IMR-90 (cell line): ENCODE measurements around the gene ABCD1. TPM values are rescaled to one million over a fixed set of nuclear protein-coding genes. Genes with fewer than 3 reads are reported as not detected.

Experiments used
- ATAC-seq: fragments of 200-7000 bp; cut with Tn5 transposase; 2 replicates; pipeline ENCODE4 v1.9.1; 2020; ENCODE audit warnings: low read depth, mild to moderate bottlenecking, moderate library complexity
- BruUV-seq: library from RNA; stranded (reverse); fragments of 400-500 nt; replicated peaks from 2 replicates; lab custom pipeline; 2021; lab: Mats Ljungman, UMichigan
- CTCF ChIA-PET: fragments of 300-600 bp; formaldehyde crosslinking; extraction: SDS; loops from one replicate; lab custom pipeline; 2021; ENCODE audit warnings: antibody characterized with exemption; lab: Yijun Ruan, JAX
- POLR2A ChIA-PET: fragments of 300-600 bp; sonication (Branson Sonifier 250); formaldehyde crosslinking; loops from one replicate; lab custom pipeline; 2022; ENCODE audit warnings: antibody characterized with exemption; ENCODE audit not compliant: unreplicated experiment; lab: Charles Lee
- DNase-seq: peaks from one replicate; pipeline ENCODE4 v3.0.0; 2013
- H2AFZ ChIP-seq: replicated peaks from 2 replicates; pipeline ENCODE3; 2013; ENCODE audit warnings: low read length, mild to moderate bottlenecking; ENCODE audit not compliant: poor library complexity
- H2AK5ac ChIP-seq: 2 replicates; pipeline ENCODE4 v1.6.1; 2013; ENCODE audit warnings: low read depth, low read length, inconsistent platforms
- H2AK9ac ChIP-seq: replicated peaks from 2 replicates; pipeline ENCODE3; 2013; ENCODE audit warnings: mild to moderate bottlenecking, low read depth, low read length, moderate library complexity; ENCODE audit not compliant: poor library complexity
- H2BK120ac ChIP-seq: 2 replicates; pipeline ENCODE4 v1.6.1; 2013; ENCODE audit warnings: low read depth, low read length, inconsistent platforms
- H2BK15ac ChIP-seq: 3 replicates; pipeline ENCODE4 v1.6.1; 2013; ENCODE audit warnings: low read depth, low read length, inconsistent platforms
- H2BK20ac ChIP-seq: 2 replicates; pipeline ENCODE4 v1.6.1; 2013; ENCODE audit warnings: low read depth, mild to moderate bottlenecking, inconsistent platforms, low read length, moderate library complexity
- H2BK5ac ChIP-seq: 2 replicates; pipeline ENCODE4 v1.6.1; 2013; ENCODE audit warnings: mild to moderate bottlenecking, low read depth, low read length, inconsistent platforms; ENCODE audit not compliant: poor library complexity, severe bottlenecking
- H3K14ac ChIP-seq: replicated peaks from 2 replicates; pipeline ENCODE4 v1.6.1; 2013; ENCODE audit warnings: low read depth, low read length, inconsistent platforms
- H3K18ac ChIP-seq: 2 replicates; pipeline ENCODE4 v1.6.1; 2013; ENCODE audit warnings: low read depth, low read length, control low read depth
- H3K23ac ChIP-seq: 2 replicates; pipeline ENCODE4 v1.6.1; 2013; ENCODE audit warnings: low read depth, low read length, inconsistent platforms
- H3K27ac ChIP-seq: 2 replicates; pipeline ENCODE4 v1.5.1; 2013; ENCODE audit warnings: mild to moderate bottlenecking, control low read depth, low read length; ENCODE audit not compliant: insufficient read depth
- H3K27me3 ChIP-seq: 2 replicates; pipeline ENCODE4 v1.6.1; 2013; ENCODE audit warnings: low read length; ENCODE audit not compliant: control insufficient read depth, insufficient read depth
- H3K36me3 ChIP-seq: 2 replicates; pipeline ENCODE4 v1.6.1; 2013; ENCODE audit warnings: low read length, mixed read lengths; ENCODE audit not compliant: control insufficient read depth, insufficient read depth
- H3K4ac ChIP-seq: 2 replicates; pipeline ENCODE4 v1.6.1; 2013; ENCODE audit warnings: low read depth, low read length, inconsistent platforms
- H3K4me1 ChIP-seq: 2 replicates; pipeline ENCODE4 v1.6.1; 2013; ENCODE audit warnings: low read length, mixed read lengths; ENCODE audit not compliant: control insufficient read depth, insufficient read depth
- H3K4me2 ChIP-seq: 2 replicates; pipeline ENCODE4 v1.6.1; 2013; ENCODE audit warnings: low read depth, mild to moderate bottlenecking, control low read depth, low read length, moderate library complexity
- H3K4me3 ChIP-seq: 2 replicates; pipeline ENCODE4 v1.5.1; 2013; ENCODE audit warnings: low read depth, mild to moderate bottlenecking, control low read depth, low read length, moderate library complexity; ENCODE audit not compliant: insufficient read depth
- H3K56ac ChIP-seq: 2 replicates; pipeline ENCODE4 v1.6.1; 2013; ENCODE audit warnings: low read length, inconsistent platforms; ENCODE audit not compliant: insufficient read depth; ENCODE audit errors: extremely low read depth
- H3K79me1 ChIP-seq, 2 experiments: 2 replicates each; pipeline ENCODE4 v1.6.1; 2013; ENCODE audit warnings: low read length in 2 of 2, inconsistent platforms in 1 of 2, low read depth in 1 of 2
- H3K9ac ChIP-seq: 2 replicates; pipeline ENCODE4 v1.6.1; 2013; ENCODE audit warnings: low read depth, low read length, control low read depth
- H3K9me1 ChIP-seq: 2 replicates; pipeline ENCODE4 v1.6.1; 2013; ENCODE audit warnings: low read length, inconsistent platforms; ENCODE audit not compliant: insufficient read depth
- H3K9me3 ChIP-seq: 2 replicates; pipeline ENCODE4 v1.6.1; 2013; ENCODE audit warnings: low read length; ENCODE audit not compliant: control insufficient read depth, insufficient read depth
- H4K20me1 ChIP-seq: 2 replicates; pipeline ENCODE4 v1.6.1; 2013; ENCODE audit warnings: low read length, inconsistent platforms; ENCODE audit not compliant: insufficient read depth
- H4K5ac ChIP-seq: 2 replicates; pipeline ENCODE4 v1.6.1; 2013; ENCODE audit warnings: mild to moderate bottlenecking, low read depth, low read length, control low read depth
- H4K8ac ChIP-seq, 2 experiments: 2 replicates each; pipeline ENCODE4 v1.6.1; 2013; ENCODE audit warnings: low read depth in 2 of 2, low read length in 2 of 2, control low read depth in 1 of 2, inconsistent platforms in 1 of 2
- H4K91ac ChIP-seq: 2 replicates; pipeline ENCODE4 v1.6.1; 2013; ENCODE audit warnings: low read depth, low read length, inconsistent platforms; ENCODE audit not compliant: insufficient read depth
- BHLHE40 ChIP-seq: fragments of 150-350 bp; IDR thresholded peaks from 2 replicates; pipeline ENCODE4 v1.6.1; 2016; ENCODE audit warnings: mild to moderate bottlenecking, low read depth, low read length
- CEBPB ChIP-seq: IDR thresholded peaks from 2 replicates; pipeline ENCODE4 v1.6.1; 2012; ENCODE audit warnings: low read depth, low read length, improper control_type of control experiment
- CHD1 ChIP-seq: IDR thresholded peaks from 2 replicates; pipeline ENCODE4 v1.6.1; 2012; ENCODE audit warnings: low read depth, low read length, improper control_type of control experiment
- FOS ChIP-seq: fragments of 150-350 bp; IDR thresholded peaks from 2 replicates; pipeline ENCODE4 v1.6.1; 2016; ENCODE audit warnings: low read depth, low read length
- MAFK ChIP-seq: IDR thresholded peaks from 2 replicates; pipeline ENCODE4 v1.6.1; 2012; ENCODE audit warnings: low read depth, low read length, improper control_type of control experiment
- MAZ ChIP-seq: IDR thresholded peaks from 2 replicates; pipeline ENCODE4 v1.6.1; 2012; ENCODE audit warnings: low read depth, mild to moderate bottlenecking, low read length, improper control_type of control experiment, moderate library complexity, borderline replicate concordance
- MXI1 ChIP-seq: IDR thresholded peaks from 2 replicates; pipeline ENCODE4 v1.6.1; 2012; ENCODE audit warnings: low read depth, mild to moderate bottlenecking, low read length, moderate library complexity, borderline replicate concordance
- POLR2A ChIP-seq: IDR thresholded peaks from 2 replicates; pipeline ENCODE4 v1.6.1; 2012; ENCODE audit warnings: mild to moderate bottlenecking, low read depth, low read length
- RAD21 ChIP-seq: IDR thresholded peaks from 2 replicates; pipeline ENCODE4 v1.6.1; 2012; ENCODE audit warnings: low read length, improper control_type of control experiment
- RCOR1 ChIP-seq: IDR thresholded peaks from 2 replicates; pipeline ENCODE4 v1.6.1; 2012; ENCODE audit warnings: mild to moderate bottlenecking, low read length, improper control_type of control experiment; ENCODE audit not compliant: insufficient replicate concordance
- RFX5 ChIP-seq: IDR thresholded peaks from 2 replicates; pipeline ENCODE4 v1.8.0; 2012; ENCODE audit warnings: low read depth, mild to moderate bottlenecking, low read length, moderate library complexity
- SMC3 ChIP-seq: fragments of 150-350 bp; IDR thresholded peaks from 2 replicates; pipeline ENCODE4 v1.6.1; 2016; ENCODE audit warnings: low read depth, mild to moderate bottlenecking, antibody characterized with exemption, low read length, moderate library complexity
- WGBS, 2 experiments: methylation state at CpG; one replicate each; pipeline versions ENCODE4 v1.1.5 to v1.1.7; 2013; ENCODE audit warnings: missing lambda C conversion rate in 2 of 2; ENCODE audit not compliant: insufficient read length in 1 of 2; ENCODE audit errors: extremely low coverage in 2 of 2; 5-methylcytosine and 5-hydroxymethylcytosine counted together
- dilution Hi-C: fragments of 300-500 bp; cut with HindIII; formaldehyde crosslinking; loops from one replicate; pipeline ENCODE4 v1.14.3; 2018; ENCODE audit warnings: low sequenced_read_pairs; ENCODE audit not compliant: unreplicated experiment
- in situ Hi-C: fragments of 300-500 bp; cut with MboI; formaldehyde crosslinking; loops from 3 replicates; pipeline ENCODE4 v1.14.3; 2019; ENCODE audit warnings: low sequenced_read_pairs, inconsistent platforms, mixed read lengths
- intact Hi-C: fragments of 100-400 bp; cut with micrococcal nuclease; formaldehyde crosslinking; loops from 2 replicates; pipeline ENCODE4 v1.10.0; 2022
- polyA plus RNA-seq, 3 experiments: library from polyadenylated mRNA; depleted of rRNA; stranded (reverse); fragments of >200 nt; gene quantifications; 2 replicates each; pipeline ENCODE4 v1.2.3, GENCODE V29; 2012; ENCODE audit warnings: low replicate concordance in 1 of 3
- total RNA-seq: library from RNA; depleted of rRNA; stranded (reverse); fragments of >200 nt; gene quantifications from 2 replicates; pipeline ENCODE4 v1.2.3, GENCODE V29; 2012
- TF ChIP-seq, protein P1 (sequence below): fragments of 150-350 bp; IDR thresholded peaks from 2 replicates; pipeline ENCODE4 v1.6.1; 2017; ENCODE audit warnings: mild to moderate bottlenecking, antibody characterized with exemption, low read length, low read depth
- TF ChIP-seq, protein P2 (sequence below): conservative IDR thresholded peaks from 2 replicates; pipeline ENCODE4 v1.5.1; 2012; ENCODE audit warnings: mild to moderate bottlenecking, low read depth, low read length, improper control_type of control experiment
- TF ChIP-seq, protein P3 (sequence below): fragments of 150-350 bp; IDR thresholded peaks from 2 replicates; pipeline ENCODE4 v1.6.1; 2016; ENCODE audit warnings: low read depth, mild to moderate bottlenecking, low read length, moderate library complexity, borderline replicate concordance

The ABCD1 gene
- total and polyA plus RNA-seq, 2 of the 4 experiments (the other 2 are of a cell fraction) = 4.3 to 7.0 TPM

DNA sequence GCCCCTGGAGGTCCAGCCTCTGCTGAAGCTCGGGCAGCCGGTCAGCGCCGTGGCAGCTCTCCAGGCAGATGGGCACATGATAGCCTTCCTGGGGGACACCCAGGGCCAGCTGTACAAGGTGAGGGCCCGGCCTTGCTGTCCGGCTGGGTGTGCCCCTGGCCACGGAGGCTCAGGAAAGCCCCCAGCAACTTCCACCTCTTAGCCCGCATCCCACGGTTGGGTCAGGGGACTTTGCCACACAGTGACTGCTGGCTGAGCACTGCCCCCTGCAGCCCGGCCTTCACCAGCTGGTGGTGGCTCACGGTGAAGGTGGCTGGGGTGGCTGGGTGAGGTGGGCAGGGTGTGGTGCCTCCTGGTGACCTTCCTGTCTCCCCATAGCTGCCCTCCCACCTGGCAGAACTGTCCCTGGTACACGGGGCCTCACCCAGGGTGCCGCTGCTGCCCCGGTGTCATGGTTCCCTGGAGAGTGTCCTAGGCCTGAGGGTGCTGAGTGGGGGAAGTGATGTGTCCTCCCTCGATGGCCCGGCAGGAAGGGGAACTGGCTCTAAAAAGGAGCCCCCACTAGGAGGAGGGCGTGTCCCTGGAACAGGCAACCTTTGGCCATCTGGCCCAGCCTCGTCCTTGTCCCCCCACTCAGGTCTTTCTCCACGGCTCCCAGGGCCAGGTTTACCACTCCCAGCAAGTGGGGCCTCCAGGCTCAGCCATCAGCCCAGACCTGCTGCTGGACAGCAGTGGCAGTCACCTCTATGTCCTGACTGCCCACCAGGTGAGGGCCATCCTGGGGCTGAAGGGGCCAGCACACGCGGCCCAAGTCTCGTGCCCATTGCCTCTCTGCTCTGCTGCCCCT, 43.9 kb downstream of the ABCD1 start:
- H4K8ac ChIP-seq = no peak overlapping the region
- H2AK9ac ChIP-seq = peak overlapping the region; percentile 16
- ChIA-PET CTCF (no interaction called here), POLR2A (no interaction called here)
- no peak for ATAC-seq
- no peaks in the 10 kb centered on the region for H3K9me1 ChIP-seq
- H3K23ac ChIP-seq = no peak overlapping the region
- H3K9ac ChIP-seq = no peak overlapping the region
- no peak overlapping the region for H2BK15ac ChIP-seq
- no peak overlapping the region for H2BK5ac ChIP-seq
- no peak overlapping the region for H3K27ac ChIP-seq
- no peak overlapping the region for H2AFZ ChIP-seq
- H2AK5ac ChIP-seq = no peak overlapping the region
- H4K5ac ChIP-seq = no peak overlapping the region
- H3K27me3 ChIP-seq = no peaks in the 10 kb centered on the region
- intact Hi-C loops (no loop called here), in situ Hi-C loops (loop anchor here (10.0 kb wide), 1 partner anchor 196 kb away; no protein-coding TSS in a partner anchor), dilution Hi-C loops (no loop called here)
- no peak overlapping the region for H2BK20ac ChIP-seq
- H3K79me1 ChIP-seq = peaks cover 0 to 17% of the 10 kb centered on the region in 2 experiments; a peak in 2 of 4 replicates
- H3K4me3 ChIP-seq = no peak overlapping the region
- H3K4me2 ChIP-seq = no peak overlapping the region
- no peak overlapping the region for H3K18ac ChIP-seq
- H3K36me3 ChIP-seq = no peaks in the 10 kb centered on the region; the same call in 1 of the 2 replicates
- no peak overlapping the region for H4K91ac ChIP-seq
- DNase-seq = no peak
- no peak overlapping the region for H3K56ac ChIP-seq
- no TSS peak for BruUV-seq
- H3K9me3 ChIP-seq = no peaks in the 10 kb centered on the region; the same call in 1 of the 2 replicates
- H2BK120ac ChIP-seq = no peak overlapping the region
- no peak overlapping the region for H3K4ac ChIP-seq
- H3K4me1 ChIP-seq = peaks cover 17% of the 10 kb centered on the region
- no peak overlapping the region for H3K14ac ChIP-seq
- no peaks in the 10 kb centered on the region; the same call in 1 of the 2 replicates for H4K20me1 ChIP-seq
- WGBS, 2 experiments = 81% methylated on average over 8 of the region's 22 CpGs; no CpG with 5 or more reads in 1 of the 2 experiments
- TF ChIP-seq CHD1 = no peak
- no peak for TF ChIP-seq RFX5
- no peak for TF ChIP-seq FOS
- no peak for TF ChIP-seq MXI1
- TF ChIP-seq, protein P1, sequence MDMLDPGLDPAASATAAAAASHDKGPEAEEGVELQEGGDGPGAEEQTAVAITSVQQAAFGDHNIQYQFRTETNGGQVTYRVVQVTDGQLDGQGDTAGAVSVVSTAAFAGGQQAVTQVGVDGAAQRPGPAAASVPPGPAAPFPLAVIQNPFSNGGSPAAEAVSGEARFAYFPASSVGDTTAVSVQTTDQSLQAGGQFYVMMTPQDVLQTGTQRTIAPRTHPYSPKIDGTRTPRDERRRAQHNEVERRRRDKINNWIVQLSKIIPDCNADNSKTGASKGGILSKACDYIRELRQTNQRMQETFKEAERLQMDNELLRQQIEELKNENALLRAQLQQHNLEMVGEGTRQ = no peak
- TF ChIP-seq RAD21 = no peak
- no peak for TF ChIP-seq BHLHE40
- no peak for TF ChIP-seq MAZ
- no peak for TF ChIP-seq SMC3
- TF ChIP-seq, protein P2, sequence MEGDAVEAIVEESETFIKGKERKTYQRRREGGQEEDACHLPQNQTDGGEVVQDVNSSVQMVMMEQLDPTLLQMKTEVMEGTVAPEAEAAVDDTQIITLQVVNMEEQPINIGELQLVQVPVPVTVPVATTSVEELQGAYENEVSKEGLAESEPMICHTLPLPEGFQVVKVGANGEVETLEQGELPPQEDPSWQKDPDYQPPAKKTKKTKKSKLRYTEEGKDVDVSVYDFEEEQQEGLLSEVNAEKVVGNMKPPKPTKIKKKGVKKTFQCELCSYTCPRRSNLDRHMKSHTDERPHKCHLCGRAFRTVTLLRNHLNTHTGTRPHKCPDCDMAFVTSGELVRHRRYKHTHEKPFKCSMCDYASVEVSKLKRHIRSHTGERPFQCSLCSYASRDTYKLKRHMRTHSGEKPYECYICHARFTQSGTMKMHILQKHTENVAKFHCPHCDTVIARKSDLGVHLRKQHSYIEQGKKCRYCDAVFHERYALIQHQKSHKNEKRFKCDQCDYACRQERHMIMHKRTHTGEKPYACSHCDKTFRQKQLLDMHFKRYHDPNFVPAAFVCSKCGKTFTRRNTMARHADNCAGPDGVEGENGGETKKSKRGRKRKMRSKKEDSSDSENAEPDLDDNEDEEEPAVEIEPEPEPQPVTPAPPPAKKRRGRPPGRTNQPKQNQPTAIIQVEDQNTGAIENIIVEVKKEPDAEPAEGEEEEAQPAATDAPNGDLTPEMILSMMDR = no peak
- TF ChIP-seq CEBPB = no peak
- no peak for TF ChIP-seq RCOR1
- TF ChIP-seq POLR2A = no peak
- no peak for TF ChIP-seq MAFK
- TF ChIP-seq, protein P3, sequence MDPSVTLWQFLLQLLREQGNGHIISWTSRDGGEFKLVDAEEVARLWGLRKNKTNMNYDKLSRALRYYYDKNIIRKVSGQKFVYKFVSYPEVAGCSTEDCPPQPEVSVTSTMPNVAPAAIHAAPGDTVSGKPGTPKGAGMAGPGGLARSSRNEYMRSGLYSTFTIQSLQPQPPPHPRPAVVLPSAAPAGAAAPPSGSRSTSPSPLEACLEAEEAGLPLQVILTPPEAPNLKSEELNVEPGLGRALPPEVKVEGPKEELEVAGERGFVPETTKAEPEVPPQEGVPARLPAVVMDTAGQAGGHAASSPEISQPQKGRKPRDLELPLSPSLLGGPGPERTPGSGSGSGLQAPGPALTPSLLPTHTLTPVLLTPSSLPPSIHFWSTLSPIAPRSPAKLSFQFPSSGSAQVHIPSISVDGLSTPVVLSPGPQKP = no peak
